GM12878 (cell line): ENCODE data around the gene NDUFS6. TPM values are rescaled to one million over a fixed set of nuclear protein-coding genes. Genes with fewer than 3 reads are reported as not detected.

Source experiments
- ATAC-seq: fragments of 200-7000 bp; cut with Tn5 transposase; 3 replicates; pipeline ENCODE4 v1.9.1; 2020; ENCODE audit warnings: mild to moderate bottlenecking, moderate library complexity
- BruUV-seq: library from RNA; stranded (reverse); fragments of 400-500 nt; replicated peaks from 2 replicates; lab custom pipeline; 2021; lab: Mats Ljungman, UMichigan
- CTCF ChIA-PET: fragments of 300-600 bp; sonication (Branson Sonifier 250); formaldehyde crosslinking; extraction: SDS; loops from one replicate; lab custom pipeline; 2021; ENCODE audit warnings: inconsistent platforms; lab: Yijun Ruan, JAX
- POLR2A ChIA-PET: fragments of 350-600 bp; formaldehyde crosslinking; extraction: SDS; loops from one replicate; lab custom pipeline; 2021; ENCODE audit warnings: inconsistent platforms; lab: Charles Lee
- RAD21 ChIA-PET: fragments of 300-600 bp; sonication (Branson Sonifier 250); formaldehyde crosslinking; loops from one replicate; lab custom pipeline; 2023; ENCODE audit warnings: antibody characterized with exemption; ENCODE audit not compliant: unreplicated experiment; lab: Charles Lee
- SMC1A ChIA-PET: fragments of 300-600 bp; sonication (Branson Sonifier 250); formaldehyde crosslinking; loops from one replicate; lab custom pipeline; 2023; ENCODE audit not compliant: unreplicated experiment, uncharacterized antibody; lab: Charles Lee
- DNase-seq: peaks from one replicate; pipeline ENCODE4 v3.0.0-alpha.2; 2011; ENCODE audit warnings: low read depth, low spot score
- FAIRE-seq: peaks from 3 replicates; lab custom pipeline; 2011; peaks lifted over from hg19 to GRCh38; lab: Jason Lieb, UNC
- H2AFZ ChIP-seq: 2 replicates; pipeline ENCODE4 v1.6.0; 2011; ENCODE audit warnings: low read depth, low read length, control low read depth; ENCODE audit not compliant: control insufficient read depth
- H3K27ac ChIP-seq: 2 replicates; pipeline ENCODE4 v1.5.1; 2011; ENCODE audit warnings: control low read depth; ENCODE audit not compliant: control insufficient read depth, insufficient read depth
- H3K27me3 ChIP-seq, 2 experiments: replicated peaks in 1 of 2; 2 replicates each; pipeline versions ENCODE4 v1.6.0 to v1.6.1; 2011; ENCODE audit warnings: low read length in 1 of 2; ENCODE audit not compliant: control insufficient read depth in 2 of 2, insufficient read depth in 2 of 2
- H3K36me3 ChIP-seq, 2 experiments: 2 replicates each; pipeline ENCODE4 v1.5.1; 2011; ENCODE audit warnings: low read length in 1 of 2; ENCODE audit not compliant: control insufficient read depth in 2 of 2, insufficient read depth in 2 of 2
- H3K4me1 ChIP-seq: 2 replicates; pipeline ENCODE4 v1.6.1; 2011; ENCODE audit warnings: mild to moderate bottlenecking, low read length, moderate library complexity, mixed read lengths; ENCODE audit not compliant: control insufficient read depth, insufficient read depth
- H3K4me2 ChIP-seq: 2 replicates; pipeline ENCODE4 v1.6.0; 2011; ENCODE audit warnings: control low read depth; ENCODE audit not compliant: control insufficient read depth, insufficient read depth
- H3K4me3 ChIP-seq: fragments of 200-600 bp; sonication (generic); 2 replicates; pipeline ENCODE4 v1.5.1; 2016
- H3K79me2 ChIP-seq: 2 replicates; pipeline ENCODE4 v1.6.0; 2011; ENCODE audit warnings: low read length; ENCODE audit not compliant: control insufficient read depth, insufficient read depth
- H3K9ac ChIP-seq: 2 replicates; pipeline ENCODE4 v1.8.0; 2011; ENCODE audit warnings: low read length, control low read depth, mixed read lengths; ENCODE audit not compliant: control insufficient read depth, insufficient read depth
- H3K9me3 ChIP-seq: replicated peaks from 3 replicates; pipeline ENCODE4 v1.5.1; 2011; ENCODE audit warnings: mild to moderate bottlenecking, low read length; ENCODE audit not compliant: control insufficient read depth, insufficient read depth
- H4K20me1 ChIP-seq: 2 replicates; pipeline ENCODE4 v1.6.0; 2011; ENCODE audit not compliant: control insufficient read depth, insufficient read depth
- CEBPB ChIP-seq, 2 experiments: fragments of 150-350 bp in 1 of 2; IDR thresholded peaks; 2 replicates each; pipeline ENCODE4 v1.6.1; 2012 to 2014; ENCODE audit warnings: low read depth in 2 of 2, low read length in 2 of 2, borderline replicate concordance in 1 of 2, inconsistent platforms in 1 of 2
- CHD4 ChIP-seq: fragments of 200-600 bp; sonication (generic); IDR thresholded peaks from 2 replicates; pipeline ENCODE4 v1.6.1; 2016; ENCODE audit warnings: mild to moderate bottlenecking
- DPF2 ChIP-seq: fragments of 450-650 bp; IDR thresholded peaks from 2 replicates; pipeline ENCODE4 v1.6.1; 2017; ENCODE audit warnings: mild to moderate bottlenecking
- JUND ChIP-seq: IDR thresholded peaks from 2 replicates; pipeline ENCODE4 v1.6.1; 2012; ENCODE audit warnings: low read depth, mild to moderate bottlenecking, low read length, improper control_type of control experiment, moderate library complexity
- MLLT1 ChIP-seq: fragments of 450-650 bp; IDR thresholded peaks from 2 replicates; pipeline ENCODE4 v1.6.1; 2016; ENCODE audit warnings: mild to moderate bottlenecking
- NFIC ChIP-seq: IDR thresholded peaks from 2 replicates; pipeline ENCODE4 v1.6.1; 2012; ENCODE audit warnings: low read depth, mild to moderate bottlenecking, inconsistent platforms, low read length, moderate library complexity
- NFYA ChIP-seq: IDR thresholded peaks from 2 replicates; pipeline ENCODE4 v1.6.1; 2011; ENCODE audit warnings: low read depth, mild to moderate bottlenecking, low read length, improper control_type of control experiment, borderline replicate concordance
- USF1 ChIP-seq: IDR thresholded peaks from 2 replicates; pipeline ENCODE4 v1.6.1; 2011; ENCODE audit warnings: borderline replicate concordance, low read depth, mild to moderate bottlenecking, moderate library complexity, mixed read lengths, low read length; ENCODE audit not compliant: insufficient read depth; ENCODE audit errors: extremely low read length
- WGBS: methylation state at CpG from one replicate; pipeline ENCODE4 v1.1.6; 2016; ENCODE audit warnings: low lambda C conversion rate; ENCODE audit not compliant: insufficient replicate concordance, insufficient coverage; ENCODE audit errors: missing lambda C conversion rate; 5-methylcytosine and 5-hydroxymethylcytosine counted together
- in situ Hi-C: fragments of 300-500 bp; cut with MboI; formaldehyde crosslinking; loops from 9 replicates; pipeline ENCODE4 v1.14.3; 2018; ENCODE audit warnings: mixed read lengths
- intact Hi-C: fragments of 100-400 bp; cut with micrococcal nuclease; formaldehyde crosslinking; loops from one replicate; pipeline ENCODE4 v1.14.2; 2022; ENCODE audit not compliant: unreplicated experiment
- polyA plus RNA-seq, 11 experiments: library from polyadenylated mRNA; depleted of rRNA in 4 of 11; unstranded in 6 of 11; stranded (reverse) in 5 of 11; fragments of >200 nt; fragmentation: Nextera tagmentation in 4 of 11; fragmentation: Illumina TruSeq in 1 of 11; extraction: Ambion mirVana in 4 of 11; extraction: Trizol in 1 of 11; gene quantifications; 1 replicate in 1 of 11; 2 replicates in 10 of 11; pipeline versions ENCODE4 v1.2.1 to v1.2.3, GENCODE V29; 2011 to 2016; ENCODE audit warnings: inconsistent platforms in 2 of 11, missing spikeins in 2 of 11, low read depth in 1 of 11
- total RNA-seq, 4 experiments: library from RNA; depleted of rRNA in 3 of 4; stranded (reverse); fragments of >200 nt in 3 of 4; fragmentation: Illumina TruSeq in 1 of 4; extraction: Trizol in 1 of 4; gene quantifications; 2 replicates each; pipeline versions ENCODE4 v1.2.1 to v1.2.3, GENCODE V29; 2013 to 2021
- TF ChIP-seq, protein P1 (sequence below): IDR thresholded peaks from 2 replicates; pipeline ENCODE4 v1.6.1; 2011; ENCODE audit warnings: borderline replicate concordance, low read depth, mild to moderate bottlenecking, moderate library complexity, low read length; ENCODE audit not compliant: insufficient read depth, poor library complexity, severe bottlenecking

The NDUFS6 gene
- total and polyA plus RNA-seq, 10 of the 15 experiments (the other 5 are each of a cell fraction or from before 2014, with no cell fraction given) = 20.7 to 213 (median 58.3) TPM

GRCh38 chr5:1827886-1828397 lies 26.7 kb downstream of the NDUFS6 start:
- H3K9me3 ChIP-seq = no peaks in the 10 kb centered on the region
- ChIA-PET RAD21 (no interaction called here), CTCF (interaction anchor here (1.5 kb wide), 1 partner anchor 90 kb away, joined by 4 read pairs; no protein-coding TSS in a partner anchor), SMC1A (no interaction called here), POLR2A (no interaction called here)
- in situ Hi-C loops (no loop called here), intact Hi-C loops (no loop called here)
- no peak for FAIRE-seq
- no peaks in the 10 kb centered on the region for H4K20me1 ChIP-seq
- no peak overlapping the region for H3K4me3 ChIP-seq
- no peak overlapping the region for H2AFZ ChIP-seq
- TF ChIP-seq NFIC = no peak
- TF ChIP-seq USF1 = no peak
- no peak for TF ChIP-seq CEBPB (IDR thresholded peaks at IDR 0.05; ENCODE audit: borderline replicate concordance in 1 of 2, low read depth in 2 of 2, low read length in 2 of 2)
- TF ChIP-seq MLLT1 = no peak
- TF ChIP-seq DPF2 = no peak
- no peak for TF ChIP-seq JUND
- TF ChIP-seq, protein P1, sequence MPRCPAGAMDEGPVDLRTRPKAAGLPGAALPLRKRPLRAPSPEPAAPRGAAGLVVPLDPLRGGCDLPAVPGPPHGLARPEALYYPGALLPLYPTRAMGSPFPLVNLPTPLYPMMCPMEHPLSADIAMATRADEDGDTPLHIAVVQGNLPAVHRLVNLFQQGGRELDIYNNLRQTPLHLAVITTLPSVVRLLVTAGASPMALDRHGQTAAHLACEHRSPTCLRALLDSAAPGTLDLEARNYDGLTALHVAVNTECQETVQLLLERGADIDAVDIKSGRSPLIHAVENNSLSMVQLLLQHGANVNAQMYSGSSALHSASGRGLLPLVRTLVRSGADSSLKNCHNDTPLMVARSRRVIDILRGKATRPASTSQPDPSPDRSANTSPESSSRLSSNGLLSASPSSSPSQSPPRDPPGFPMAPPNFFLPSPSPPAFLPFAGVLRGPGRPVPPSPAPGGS = no peak
- TF ChIP-seq NFYA = no peak
- no peak for TF ChIP-seq CHD4
- no peak overlapping the region for H3K27ac ChIP-seq
- no peak overlapping the region for H3K4me2 ChIP-seq
- WGBS = 97% methylated on average over 28 of the region's 39 CpGs
- H3K4me1 ChIP-seq = no peaks in the 10 kb centered on the region
- no peak for DNase-seq
- BruUV-seq = no TSS peak
- no peaks in the 10 kb centered on the region for H3K79me2 ChIP-seq
- H3K27me3 ChIP-seq = no peaks in the 10 kb centered on the region
- H3K36me3 ChIP-seq = peaks cover 0 to 14% of the 10 kb centered on the region in 2 experiments; a peak in 3 of 4 replicates
- peak; percentile 50 for ATAC-seq
- no peak overlapping the region for H3K9ac ChIP-seq
